Ishikawa (cell line): Measurements from ENCODE around the gene WWOX.

Experiments used
- CEBPB ChIP-seq: IDR thresholded peaks from 2 replicates; pipeline ENCODE4 v1.6.1; 2012
- CREB1 ChIP-seq: IDR thresholded peaks from 2 replicates; pipeline ENCODE4 v1.6.1; 2012; ENCODE audit warnings: low read depth
- EGR1 ChIP-seq: IDR thresholded peaks from 2 replicates; pipeline ENCODE4 v1.6.1; 2012
- EP300 ChIP-seq: IDR thresholded peaks from 2 replicates; pipeline ENCODE4 v1.6.1; 2012; ENCODE audit warnings: borderline replicate concordance
- FOXM1 ChIP-seq: IDR thresholded peaks from 2 replicates; pipeline ENCODE4 v1.6.1; 2012; ENCODE audit warnings: low read depth, borderline replicate concordance
- MAX ChIP-seq: IDR thresholded peaks from 2 replicates; pipeline ENCODE4 v1.6.1; 2012
- NFIC ChIP-seq: IDR thresholded peaks from 2 replicates; pipeline ENCODE4 v1.6.1; 2012
- RAD21 ChIP-seq: IDR thresholded peaks from 2 replicates; pipeline ENCODE4 v1.6.1; 2012; ENCODE audit warnings: low read depth
- REST ChIP-seq: IDR thresholded peaks from 2 replicates; pipeline ENCODE4 v1.6.1; 2012; ENCODE audit warnings: low read depth, mild to moderate bottlenecking
- TAF1 ChIP-seq: IDR thresholded peaks from 2 replicates; pipeline ENCODE4 v1.6.1; 2012; ENCODE audit warnings: low read depth, mild to moderate bottlenecking
- TCF12 ChIP-seq: IDR thresholded peaks from 2 replicates; pipeline ENCODE4 v1.6.1; 2012; ENCODE audit warnings: low read depth
- TEAD4 ChIP-seq: IDR thresholded peaks from 2 replicates; pipeline ENCODE4 v1.6.1; 2012
- USF1 ChIP-seq: IDR thresholded peaks from 2 replicates; pipeline ENCODE4 v1.6.1; 2012
- YY1 ChIP-seq: IDR thresholded peaks from 2 replicates; pipeline ENCODE4 v1.6.1; 2012; ENCODE audit warnings: low read depth
- ZBTB7A ChIP-seq: IDR thresholded peaks from 2 replicates; pipeline ENCODE4 v1.6.1; 2012; ENCODE audit warnings: low read depth

Gene WWOX

GRCh38 chr16:78309763-78310162, 210.3 kb downstream of the WWOX start:
- TF ChIP-seq REST = no peak
- TF ChIP-seq MAX = no peak
- TF ChIP-seq NFIC = no peak
- TF ChIP-seq EP300 = no peak
- TF ChIP-seq FOXM1 = no peak
- TF ChIP-seq USF1 = no peak
- no peak for TF ChIP-seq TAF1
- no peak for TF ChIP-seq TCF12
- TF ChIP-seq TEAD4 = no peak
- no peak for TF ChIP-seq YY1
- no peak for TF ChIP-seq CEBPB
- no peak for TF ChIP-seq RAD21
- TF ChIP-seq EGR1 = no peak

GRCh38 chr16:78310196-78310595, 210.7 kb downstream of the WWOX start:
- no peak for TF ChIP-seq EGR1
- TF ChIP-seq FOXM1 = no peak
- TF ChIP-seq ZBTB7A = no peak
- TF ChIP-seq CEBPB = no peak
- TF ChIP-seq CREB1 = no peak
- TF ChIP-seq TAF1 = no peak
- no peak for TF ChIP-seq EP300
- no peak for TF ChIP-seq TCF12
- no peak for TF ChIP-seq TEAD4
- no peak for TF ChIP-seq MAX
- no peak for TF ChIP-seq RAD21
- TF ChIP-seq REST = no peak
- TF ChIP-seq USF1 = no peak
- TF ChIP-seq YY1 = no peak
- no peak for TF ChIP-seq NFIC

GRCh38 chr16:78310990-78311561, 211.6 kb downstream of the WWOX start:
- TF ChIP-seq MAX (no peak), NFIC (no peak), CEBPB (no peak), TAF1 (no peak), EP300 (no peak), TCF12 (no peak), USF1 (no peak), YY1 (no peak), CREB1 (no peak), RAD21 (no peak), EGR1 (no peak), ZBTB7A (no peak)

GRCh38 chr16:78311831-78312230, 212.4 kb downstream of the WWOX start:
- TF ChIP-seq ZBTB7A (no peak), RAD21 (no peak), NFIC (no peak), YY1 (no peak), USF1 (no peak), TCF12 (no peak), TEAD4 (no peak), EGR1 (no peak), CREB1 (no peak), REST (no peak)
